Activated B cell treated with CpG ODN at 0.5 μM for 24 hours (primary cell): Measurements from ENCODE around the gene TIMM13. TPM values are rescaled to one million over a fixed set of nuclear protein-coding genes. Genes with fewer than 3 reads are reported as not detected.
A peak's percentile ranks its signal among the peaks of the same experiment; 100 is the strongest.

ENCODE experiments used
- ATAC-seq: fragments of 200-7000 bp; cut with Tn5 transposase; one replicate; pipeline ENCODE4 v1.10.0; 2021; ENCODE audit warnings: low read depth, mild to moderate bottlenecking, moderate library complexity
- CTCF ChIA-PET: fragments of 350-600 bp; sonication (Branson Sonifier 250); formaldehyde crosslinking; loops from one replicate; lab custom pipeline; 2021; ENCODE audit warnings: antibody characterized with exemption; lab: Charles Lee
- POLR2A ChIA-PET: fragments of 350-600 bp; sonication (Branson Sonifier 250); formaldehyde crosslinking; loops from one replicate; lab custom pipeline; 2021; ENCODE audit warnings: antibody characterized with exemption; lab: Charles Lee
- DNase-seq: peaks from one replicate; pipeline ENCODE4 v3.0.0; 2022
- H3K27ac Mint-ChIP-seq: one replicate; pipeline ENCODE4 v1.8.0; 2020; ENCODE audit warnings: mixed read lengths
- H3K27me3 Mint-ChIP-seq: one replicate; pipeline ENCODE4 v1.8.0; 2021; ENCODE audit warnings: mixed read lengths
- H3K36me3 Mint-ChIP-seq: one replicate; pipeline ENCODE4 v1.8.0; 2021; ENCODE audit warnings: low read depth, mixed read lengths
- H3K4me1 Mint-ChIP-seq: one replicate; pipeline ENCODE4 v1.8.0; 2021; ENCODE audit warnings: mixed read lengths
- H3K4me3 Mint-ChIP-seq: one replicate; pipeline ENCODE4 v1.8.0; 2020; ENCODE audit warnings: mild to moderate bottlenecking, mixed read lengths
- H3K9me3 Mint-ChIP-seq: one replicate; pipeline ENCODE4 v1.8.0; 2020; ENCODE audit warnings: mixed read lengths
- CTCF ChIP-seq: fragments of 200-600 bp; IDR thresholded peaks from one replicate; pipeline ENCODE4 v1.8.0; 2022; ENCODE audit warnings: antibody characterized with exemption, mild to moderate bottlenecking
- intact Hi-C: fragments of 100-400 bp; cut with micrococcal nuclease; formaldehyde crosslinking; loops from one replicate; pipeline ENCODE4 v1.15.1; 2024
- total RNA-seq: library from RNA; stranded (reverse); gene quantifications from 2 replicates; pipeline ENCODE4 v1.2.3, GENCODE V29; 2022

The TIMM13 gene
- total RNA-seq, 1 donor from 2014 or later: 63.9 TPM

DNA sequence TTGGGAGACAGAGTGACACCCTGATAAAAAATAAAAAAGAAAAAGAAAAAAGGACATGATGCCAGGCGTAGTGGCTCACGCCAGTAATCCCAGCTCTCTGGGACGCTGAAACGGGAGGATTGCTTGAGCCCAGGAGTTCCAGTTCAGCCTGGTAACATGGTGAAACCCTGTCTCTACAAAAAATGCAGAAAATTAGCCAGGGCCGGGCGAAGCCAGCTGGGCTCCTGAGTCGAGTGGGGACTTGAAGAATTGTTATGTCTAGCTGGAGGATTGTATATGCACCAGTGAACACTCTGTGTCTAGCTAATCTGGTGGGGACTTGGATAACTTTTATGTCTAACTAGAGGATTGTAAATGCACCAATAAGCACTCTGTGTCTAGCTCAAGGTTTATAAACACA is 35.0 kb downstream of the TIMM13 start:
- TF ChIP-seq CTCF: no peak
- intact Hi-C loops: loop anchor here (5.0 kb wide), 2 partner anchors 220 to 245 kb away; no protein-coding TSS in a partner anchor

DNA sequence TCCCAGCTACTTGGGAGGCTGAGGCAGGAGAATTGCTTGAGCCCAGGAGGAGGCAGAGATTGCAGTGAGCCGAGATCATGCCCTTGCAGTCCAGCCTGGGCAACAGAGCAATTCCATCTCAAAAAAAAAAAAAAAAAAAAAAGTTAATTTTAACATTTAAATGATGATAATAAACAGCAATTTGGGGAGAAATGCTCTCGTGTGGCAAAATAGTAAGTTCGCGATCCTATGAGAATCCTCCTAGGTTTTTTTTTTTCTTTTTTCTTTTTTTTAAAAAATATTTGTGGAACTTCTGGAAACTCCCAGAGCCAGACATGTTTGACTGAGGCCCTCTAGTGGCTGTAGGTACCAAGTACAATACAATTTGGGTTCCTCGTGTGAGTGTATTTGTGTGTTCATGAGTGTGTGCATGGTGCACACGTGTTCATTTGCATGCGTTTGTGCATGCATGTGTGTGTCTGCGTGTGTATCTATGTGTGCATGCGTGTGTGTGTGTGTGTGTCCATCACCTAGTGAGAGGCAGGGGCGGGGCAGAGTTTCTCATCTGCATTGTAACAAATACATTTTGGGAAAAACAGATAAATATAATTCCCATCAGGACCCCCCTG is 36.2 kb downstream of the TIMM13 start:
- H3K27me3 Mint-ChIP-seq: no peaks in the 10 kb centered on the region
- no peaks in the 10 kb centered on the region for H3K36me3 Mint-ChIP-seq
- CTCF ChIA-PET: interaction anchor here (0.7 to 1.5 kb wide), 2 partner anchors 137 to 235 kb away, joined by 3 to 4 read pairs; no protein-coding TSS in a partner anchor
- DNase-seq (no peak), ATAC-seq (peak; percentile 56)
- H3K27ac Mint-ChIP-seq: peak overlapping the region; percentile 74
- intact Hi-C loops: loop anchor here (1.0 to 5.0 kb wide), 6 partner anchors 58 to 246 kb away; partner anchors contain the start of genes PLEKHJ1 and SF3A2
- no peak overlapping the region for H3K4me3 Mint-ChIP-seq
- peaks cover 34% of the 10 kb centered on the region for H3K4me1 Mint-ChIP-seq
- POLR2A ChIA-PET: interaction anchor here (0.6 to 1.4 kb wide), 4 partner anchors 73 to 223 kb away, joined by 3 to 13 read pairs (median 3); no protein-coding TSS in a partner anchor
- peak; percentile 82 for TF ChIP-seq CTCF
- no peaks in the 10 kb centered on the region for H3K9me3 Mint-ChIP-seq

More for the DNA sequence above, 35.0 kb downstream of the TIMM13 start:
- H3K27ac Mint-ChIP-seq: no peak overlapping the region
- peaks cover 34% of the 10 kb centered on the region for H3K4me1 Mint-ChIP-seq
- CTCF ChIA-PET: interaction anchor here (0.7 to 1.8 kb wide), 12 partner anchors 54 to 236 kb away, joined by 3 to 6 read pairs (median 4); partner anchors contain the start of gene PLEKHJ1
- H3K4me3 Mint-ChIP-seq: no peak overlapping the region
- POLR2A ChIA-PET: interaction anchor here (1.1 to 2.3 kb wide), 6 partner anchors 35 to 305 kb away, joined by 3 to 13 read pairs (median 6); partner anchors contain the start of genes GADD45B and TIMM13
- ATAC-seq: no peak
- DNase-seq: no peak
- no peaks in the 10 kb centered on the region for H3K36me3 Mint-ChIP-seq
- no peaks in the 10 kb centered on the region for H3K9me3 Mint-ChIP-seq
- H3K27me3 Mint-ChIP-seq: no peaks in the 10 kb centered on the region

DNA sequence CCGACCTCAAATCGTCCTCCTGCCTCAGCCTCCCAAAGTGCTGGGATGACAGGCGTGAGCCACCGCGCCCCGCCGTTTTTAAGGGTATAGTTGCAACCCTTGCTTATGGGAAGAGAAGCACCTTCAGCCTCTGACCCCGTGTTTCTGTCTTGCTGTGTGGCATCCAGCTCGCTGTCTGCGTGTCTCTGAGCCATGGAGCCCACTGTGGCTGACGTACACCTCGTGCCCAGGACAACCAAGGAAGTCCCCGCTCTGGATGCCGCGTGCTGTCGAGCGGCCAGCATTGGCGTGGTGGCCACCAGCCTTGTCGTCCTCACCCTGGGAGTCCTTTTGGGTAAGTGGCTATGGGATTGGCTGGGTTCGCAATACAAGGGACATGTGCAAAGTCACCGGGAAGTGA is 37.8 kb downstream of the TIMM13 start:
- Mint-ChIP-seq H3K9me3 (no peaks in the 10 kb centered on the region), H3K4me3 (no peak overlapping the region), H3K36me3 (no peaks in the 10 kb centered on the region), H3K4me1 (peaks cover 28% of the 10 kb centered on the region), H3K27ac (no peak overlapping the region), H3K27me3 (no peaks in the 10 kb centered on the region)
- ATAC-seq: no peak
- CTCF ChIA-PET: interaction anchor here (0.6 to 0.9 kb wide), 2 partner anchors 248 to 488 kb away, joined by 3 to 4 read pairs; no protein-coding TSS in a partner anchor
- no peak for TF ChIP-seq CTCF
- DNase-seq: no peak
- POLR2A ChIA-PET: interaction anchor here (0.6 to 1.4 kb wide), 5 partner anchors 19 to 156 kb away, joined by 3 to 4 read pairs (median 3); no protein-coding TSS in a partner anchor
- intact Hi-C loops: no loop called here

DNA sequence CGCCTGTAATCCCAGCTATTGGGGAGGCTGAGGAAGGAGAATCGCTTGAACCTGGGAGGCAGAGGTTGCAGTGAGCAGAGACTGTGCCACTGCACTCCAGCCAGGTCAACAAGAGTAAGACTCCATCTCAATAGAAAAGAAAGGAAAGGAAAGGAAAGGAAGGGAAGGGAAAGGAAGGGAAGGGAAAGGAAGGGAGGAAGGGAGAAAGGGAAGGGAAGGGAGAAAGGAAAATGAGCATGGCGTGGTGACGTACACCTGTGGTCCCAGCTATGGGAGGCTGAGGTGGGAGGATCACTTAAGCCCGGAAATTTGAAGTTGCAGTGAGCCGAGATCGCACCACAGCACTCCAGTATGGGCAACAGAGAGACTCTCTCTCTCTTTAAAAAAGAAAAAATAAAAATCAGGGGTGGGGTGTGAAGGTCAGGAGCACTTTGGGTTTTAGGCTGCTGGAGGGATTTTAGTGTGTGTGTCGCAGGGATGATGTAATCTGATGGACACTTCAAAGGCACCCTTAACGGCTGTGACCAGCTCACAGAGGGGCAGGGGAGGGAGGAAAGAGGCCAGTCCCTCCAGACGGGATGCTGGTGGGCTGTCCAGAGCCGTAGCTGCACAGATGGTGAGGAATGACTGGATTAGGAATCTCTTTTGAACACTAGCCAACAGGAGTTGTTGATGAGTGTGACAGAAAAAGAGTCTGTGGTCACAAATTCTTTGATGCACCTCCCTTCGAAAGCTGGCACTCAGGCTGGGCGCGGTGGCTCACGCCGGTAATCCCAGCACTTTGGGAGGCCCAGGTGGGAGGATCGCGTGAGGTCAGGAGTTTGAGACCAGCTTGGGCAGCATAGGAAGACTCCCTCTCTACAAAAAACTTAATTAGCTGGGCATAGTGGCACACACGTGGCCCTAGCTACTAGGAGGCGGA is 39.8 kb downstream of the TIMM13 start:
- TF ChIP-seq CTCF: no peak
- H3K9me3 Mint-ChIP-seq: no peaks in the 10 kb centered on the region
- CTCF ChIA-PET: interaction anchor here (1.2 kb wide), 1 partner anchor 72 kb away, joined by 3 read pairs; no protein-coding TSS in a partner anchor
- DNase-seq (no peak), ATAC-seq (no peak)
- no peak overlapping the region for H3K27ac Mint-ChIP-seq
- H3K36me3 Mint-ChIP-seq: no peaks in the 10 kb centered on the region
- H3K4me3 Mint-ChIP-seq: no peak overlapping the region
- POLR2A ChIA-PET: interaction anchor here (0.6 to 0.8 kb wide), 3 partner anchors 99 to 455 kb away, joined by 3 to 12 read pairs (median 5); no protein-coding TSS in a partner anchor
- H3K27me3 Mint-ChIP-seq: no peaks in the 10 kb centered on the region
- peaks cover 19% of the 10 kb centered on the region for H3K4me1 Mint-ChIP-seq
- intact Hi-C loops: no loop called here
